GM23338 (cell line): Measurements from ENCODE around the gene SLC37A4. TPM values are rescaled to one million over a fixed set of nuclear protein-coding genes. Genes with fewer than 3 reads are reported as not detected.

Experiments
- ATAC-seq: fragments of 200-7000 bp; cut with Tn5 transposase; 3 replicates; pipeline ENCODE4 v1.9.1; 2020
- DNase-seq: peaks from one replicate; pipeline ENCODE4 v3.0.0-alpha.2; 2015; ENCODE audit warnings: low spot score
- H2AFZ ChIP-seq: fragments of 200-600 bp; sonication (generic); 2 replicates; pipeline ENCODE4 v1.8.0; 2016; ENCODE audit warnings: antibody characterized with exemption, mild to moderate bottlenecking, moderate library complexity
- H3F3A ChIP-seq: fragments of 200-600 bp; sonication (generic); replicated peaks from 2 replicates; pipeline ENCODE4 v1.8.0; 2017; ENCODE audit warnings: antibody characterized with exemption, mixed run types, low read depth
- H3K27ac ChIP-seq: fragments of 200-600 bp; sonication (generic); 2 replicates; pipeline ENCODE4 v1.6.1; 2016; ENCODE audit warnings: low read depth
- H3K27me3 ChIP-seq: fragments of 200-600 bp; sonication (generic); 2 replicates; pipeline ENCODE4 v1.8.0; 2016; ENCODE audit warnings: mild to moderate bottlenecking, mixed run types, moderate library complexity; ENCODE audit not compliant: insufficient read depth
- H3K36me3 ChIP-seq: fragments of 200-600 bp; sonication (generic); 2 replicates; pipeline ENCODE4 v1.8.0; 2016; ENCODE audit warnings: mild to moderate bottlenecking; ENCODE audit not compliant: insufficient read depth
- H3K4me1 ChIP-seq: fragments of 200-600 bp; sonication (generic); 2 replicates; pipeline ENCODE4 v1.8.0; 2016; ENCODE audit warnings: mild to moderate bottlenecking, moderate library complexity; ENCODE audit not compliant: insufficient read depth
- H3K4me2 ChIP-seq: fragments of 200-600 bp; sonication (generic); 2 replicates; pipeline ENCODE4 v1.7.1; 2017; ENCODE audit warnings: mixed run types
- H3K4me3 ChIP-seq: fragments of 200-600 bp; sonication (generic); 2 replicates; pipeline ENCODE4 v1.6.1; 2016; ENCODE audit warnings: mixed run types
- H3K79me2 ChIP-seq: fragments of 200-600 bp; sonication (generic); replicated peaks from 2 replicates; pipeline ENCODE4 v1.8.0; 2017; ENCODE audit warnings: mild to moderate bottlenecking; ENCODE audit not compliant: insufficient read depth
- H3K9me2 ChIP-seq: fragments of 200-600 bp; sonication (generic); 2 replicates; pipeline ENCODE4 v1.8.0; 2017; ENCODE audit not compliant: insufficient read depth
- H4K20me1 ChIP-seq: fragments of 200-600 bp; sonication (generic); replicated peaks from 2 replicates; pipeline ENCODE4 v1.8.0; 2017; ENCODE audit warnings: mild to moderate bottlenecking; ENCODE audit not compliant: insufficient read depth
- H3K27ac Mint-ChIP-seq: 2 replicates; pipeline ENCODE4 v1.8.0; 2020; ENCODE audit warnings: inconsistent platforms, mild to moderate bottlenecking, moderate library complexity, mixed read lengths
- H3K27me3 Mint-ChIP-seq: 3 replicates; pipeline ENCODE4 v1.8.0; 2022; ENCODE audit warnings: low read depth, mild to moderate bottlenecking, moderate library complexity, mixed read lengths, inconsistent platforms; ENCODE audit not compliant: insufficient read depth, poor library complexity
- H3K36me3 Mint-ChIP-seq: 3 replicates; pipeline ENCODE4 v1.8.0; 2021; ENCODE audit warnings: low read depth, mild to moderate bottlenecking, inconsistent platforms, moderate library complexity, mixed read lengths
- H3K4me1 Mint-ChIP-seq: 3 replicates; pipeline ENCODE4 v1.8.0; 2020; ENCODE audit warnings: mild to moderate bottlenecking, inconsistent platforms, mixed read lengths
- H3K4me3 Mint-ChIP-seq: 3 replicates; pipeline ENCODE4 v1.8.0; 2021; ENCODE audit warnings: moderate library complexity, mild to moderate bottlenecking, inconsistent platforms, mixed read lengths
- H3K9me3 Mint-ChIP-seq: 3 replicates; pipeline ENCODE4 v1.8.0; 2020; ENCODE audit warnings: moderate library complexity, mild to moderate bottlenecking, inconsistent platforms, mixed read lengths
- CREB1 ChIP-seq: fragments of 250-450 bp; sonication (Bioruptor Pico); IDR thresholded peaks from 2 replicates; pipeline ENCODE4 v1.5.0; 2020; ENCODE audit warnings: low read depth, mild to moderate bottlenecking, moderate library complexity
- EZH2 ChIP-seq: fragments of 200-600 bp; sonication (generic); IDR thresholded peaks from one replicate; pipeline ENCODE4 v1.8.0; 2017; ENCODE audit warnings: antibody characterized with exemption, mild to moderate bottlenecking, low read depth; ENCODE audit not compliant: unreplicated experiment
- EZH2phosphoT487 ChIP-seq: fragments of 200-600 bp; sonication (generic); IDR thresholded peaks from one replicate; pipeline ENCODE4 v1.8.1; 2018; ENCODE audit warnings: antibody characterized with exemption; ENCODE audit not compliant: unreplicated experiment
- POLR2AphosphoS5 ChIP-seq: IDR thresholded peaks from 2 replicates; pipeline ENCODE4 v1.6.1; 2016; ENCODE audit warnings: antibody characterized with exemption, low read depth
- STAT1 ChIP-seq: IDR thresholded peaks from one replicate; pipeline ENCODE4 v1.6.1; 2016; ENCODE audit warnings: antibody characterized with exemption; ENCODE audit not compliant: unreplicated experiment
- ZNF114 ChIP-seq: fragments of 250-450 bp; sonication (Bioruptor Pico); IDR thresholded peaks from 2 replicates; pipeline ENCODE4 v1.5.0; 2020; ENCODE audit warnings: mild to moderate bottlenecking, moderate library complexity
- ZNF331 ChIP-seq: fragments of 250-450 bp; sonication (Bioruptor Pico); IDR thresholded peaks from 2 replicates; pipeline ENCODE4 v1.5.0; 2020; ENCODE audit warnings: low read depth, mild to moderate bottlenecking, moderate library complexity
- polyA plus RNA-seq: library from polyadenylated mRNA; unstranded; fragments of >200 nt; fragmentation: Nextera tagmentation; extraction: Ambion mirVana; gene quantifications from 2 replicates; pipeline ENCODE4 v1.2.1, GENCODE V29; 2016
- total RNA-seq: library from RNA; depleted of rRNA; stranded (reverse); fragments of >200 nt; shearing (Covaris generic); gene quantifications from 2 replicates; pipeline ENCODE4 v1.2.3, GENCODE V29; 2014
- TF ChIP-seq, protein P1 (sequence below): IDR thresholded peaks from one replicate; pipeline ENCODE4 v1.6.1; 2018; ENCODE audit warnings: antibody characterized with exemption; ENCODE audit not compliant: unreplicated experiment
- TF ChIP-seq, protein P2 (sequence below): IDR thresholded peaks from 2 replicates; pipeline ENCODE4 v1.6.1; 2016; ENCODE audit warnings: antibody characterized with exemption
- TF ChIP-seq, protein P3 (sequence below): fragments of 250-450 bp; sonication (Bioruptor Pico); IDR thresholded peaks from 2 replicates; pipeline ENCODE4 v1.5.0; 2020; ENCODE audit warnings: mild to moderate bottlenecking, moderate library complexity
- TF ChIP-seq, protein P4 (sequence below), 2 experiments: fragments of 200-600 bp in 1 of 2; sonication (generic) in 1 of 2; conservative IDR thresholded peaks; 2 replicates each; pipeline versions ENCODE4 v1.5.1 to v1.6.1; 2016 to 2017; ENCODE audit warnings: antibody characterized with exemption in 2 of 2, low read depth in 2 of 2, mild to moderate bottlenecking in 2 of 2, moderate library complexity in 1 of 2

Gene SLC37A4
- total and polyA plus RNA-seq, 2 experiments from 2014 or later = 23.4 to 56.4 TPM

DNA sequence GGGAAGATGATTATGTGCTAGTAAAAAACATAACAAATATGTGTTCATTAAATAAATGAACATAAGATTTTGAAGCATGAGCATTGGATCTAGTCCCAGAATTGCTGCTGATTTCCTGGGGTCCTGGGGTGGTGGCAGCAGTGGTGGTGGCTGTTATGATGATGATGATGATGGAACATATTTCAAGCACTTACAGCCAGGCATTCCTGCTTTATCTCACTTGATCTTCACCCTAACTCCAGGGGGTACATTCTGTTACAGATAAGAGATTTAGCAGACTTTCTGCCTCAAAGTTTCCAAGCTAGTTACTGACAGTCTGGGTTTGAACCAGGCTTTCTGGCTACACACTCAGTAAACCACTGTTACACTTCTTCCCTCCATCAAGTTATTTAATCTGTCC is 6.9 kb downstream of the SLC37A4 start:
- no peak overlapping the region for H3K27ac Mint-ChIP-seq
- Histone ChIP-seq H3K4me3 (no peak overlapping the region), H3K36me3 (peaks cover 34% of the 10 kb centered on the region)

More for the DNA sequence above, 6.9 kb downstream of the SLC37A4 start:
- no peak for TF ChIP-seq EZH2phosphoT487
- no peak for TF ChIP-seq EZH2
- no peak for TF ChIP-seq CREB1
- no peak for TF ChIP-seq STAT1
- TF ChIP-seq, protein P1, sequence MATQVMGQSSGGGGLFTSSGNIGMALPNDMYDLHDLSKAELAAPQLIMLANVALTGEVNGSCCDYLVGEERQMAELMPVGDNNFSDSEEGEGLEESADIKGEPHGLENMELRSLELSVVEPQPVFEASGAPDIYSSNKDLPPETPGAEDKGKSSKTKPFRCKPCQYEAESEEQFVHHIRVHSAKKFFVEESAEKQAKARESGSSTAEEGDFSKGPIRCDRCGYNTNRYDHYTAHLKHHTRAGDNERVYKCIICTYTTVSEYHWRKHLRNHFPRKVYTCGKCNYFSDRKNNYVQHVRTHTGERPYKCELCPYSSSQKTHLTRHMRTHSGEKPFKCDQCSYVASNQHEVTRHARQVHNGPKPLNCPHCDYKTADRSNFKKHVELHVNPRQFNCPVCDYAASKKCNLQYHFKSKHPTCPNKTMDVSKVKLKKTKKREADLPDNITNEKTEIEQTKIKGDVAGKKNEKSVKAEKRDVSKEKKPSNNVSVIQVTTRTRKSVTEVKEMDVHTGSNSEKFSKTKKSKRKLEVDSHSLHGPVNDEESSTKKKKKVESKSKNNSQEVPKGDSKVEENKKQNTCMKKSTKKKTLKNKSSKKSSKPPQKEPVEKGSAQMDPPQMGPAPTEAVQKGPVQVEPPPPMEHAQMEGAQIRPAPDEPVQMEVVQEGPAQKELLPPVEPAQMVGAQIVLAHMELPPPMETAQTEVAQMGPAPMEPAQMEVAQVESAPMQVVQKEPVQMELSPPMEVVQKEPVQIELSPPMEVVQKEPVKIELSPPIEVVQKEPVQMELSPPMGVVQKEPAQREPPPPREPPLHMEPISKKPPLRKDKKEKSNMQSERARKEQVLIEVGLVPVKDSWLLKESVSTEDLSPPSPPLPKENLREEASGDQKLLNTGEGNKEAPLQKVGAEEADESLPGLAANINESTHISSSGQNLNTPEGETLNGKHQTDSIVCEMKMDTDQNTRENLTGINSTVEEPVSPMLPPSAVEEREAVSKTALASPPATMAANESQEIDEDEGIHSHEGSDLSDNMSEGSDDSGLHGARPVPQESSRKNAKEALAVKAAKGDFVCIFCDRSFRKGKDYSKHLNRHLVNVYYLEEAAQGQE = no peak
- no peak for TF ChIP-seq ZNF331 (CRISPR knock-in tag)
- TF ChIP-seq, protein P2, sequence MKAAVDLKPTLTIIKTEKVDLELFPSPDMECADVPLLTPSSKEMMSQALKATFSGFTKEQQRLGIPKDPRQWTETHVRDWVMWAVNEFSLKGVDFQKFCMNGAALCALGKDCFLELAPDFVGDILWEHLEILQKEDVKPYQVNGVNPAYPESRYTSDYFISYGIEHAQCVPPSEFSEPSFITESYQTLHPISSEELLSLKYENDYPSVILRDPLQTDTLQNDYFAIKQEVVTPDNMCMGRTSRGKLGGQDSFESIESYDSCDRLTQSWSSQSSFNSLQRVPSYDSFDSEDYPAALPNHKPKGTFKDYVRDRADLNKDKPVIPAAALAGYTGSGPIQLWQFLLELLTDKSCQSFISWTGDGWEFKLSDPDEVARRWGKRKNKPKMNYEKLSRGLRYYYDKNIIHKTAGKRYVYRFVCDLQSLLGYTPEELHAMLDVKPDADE = no peak
- TF ChIP-seq, protein P3, sequence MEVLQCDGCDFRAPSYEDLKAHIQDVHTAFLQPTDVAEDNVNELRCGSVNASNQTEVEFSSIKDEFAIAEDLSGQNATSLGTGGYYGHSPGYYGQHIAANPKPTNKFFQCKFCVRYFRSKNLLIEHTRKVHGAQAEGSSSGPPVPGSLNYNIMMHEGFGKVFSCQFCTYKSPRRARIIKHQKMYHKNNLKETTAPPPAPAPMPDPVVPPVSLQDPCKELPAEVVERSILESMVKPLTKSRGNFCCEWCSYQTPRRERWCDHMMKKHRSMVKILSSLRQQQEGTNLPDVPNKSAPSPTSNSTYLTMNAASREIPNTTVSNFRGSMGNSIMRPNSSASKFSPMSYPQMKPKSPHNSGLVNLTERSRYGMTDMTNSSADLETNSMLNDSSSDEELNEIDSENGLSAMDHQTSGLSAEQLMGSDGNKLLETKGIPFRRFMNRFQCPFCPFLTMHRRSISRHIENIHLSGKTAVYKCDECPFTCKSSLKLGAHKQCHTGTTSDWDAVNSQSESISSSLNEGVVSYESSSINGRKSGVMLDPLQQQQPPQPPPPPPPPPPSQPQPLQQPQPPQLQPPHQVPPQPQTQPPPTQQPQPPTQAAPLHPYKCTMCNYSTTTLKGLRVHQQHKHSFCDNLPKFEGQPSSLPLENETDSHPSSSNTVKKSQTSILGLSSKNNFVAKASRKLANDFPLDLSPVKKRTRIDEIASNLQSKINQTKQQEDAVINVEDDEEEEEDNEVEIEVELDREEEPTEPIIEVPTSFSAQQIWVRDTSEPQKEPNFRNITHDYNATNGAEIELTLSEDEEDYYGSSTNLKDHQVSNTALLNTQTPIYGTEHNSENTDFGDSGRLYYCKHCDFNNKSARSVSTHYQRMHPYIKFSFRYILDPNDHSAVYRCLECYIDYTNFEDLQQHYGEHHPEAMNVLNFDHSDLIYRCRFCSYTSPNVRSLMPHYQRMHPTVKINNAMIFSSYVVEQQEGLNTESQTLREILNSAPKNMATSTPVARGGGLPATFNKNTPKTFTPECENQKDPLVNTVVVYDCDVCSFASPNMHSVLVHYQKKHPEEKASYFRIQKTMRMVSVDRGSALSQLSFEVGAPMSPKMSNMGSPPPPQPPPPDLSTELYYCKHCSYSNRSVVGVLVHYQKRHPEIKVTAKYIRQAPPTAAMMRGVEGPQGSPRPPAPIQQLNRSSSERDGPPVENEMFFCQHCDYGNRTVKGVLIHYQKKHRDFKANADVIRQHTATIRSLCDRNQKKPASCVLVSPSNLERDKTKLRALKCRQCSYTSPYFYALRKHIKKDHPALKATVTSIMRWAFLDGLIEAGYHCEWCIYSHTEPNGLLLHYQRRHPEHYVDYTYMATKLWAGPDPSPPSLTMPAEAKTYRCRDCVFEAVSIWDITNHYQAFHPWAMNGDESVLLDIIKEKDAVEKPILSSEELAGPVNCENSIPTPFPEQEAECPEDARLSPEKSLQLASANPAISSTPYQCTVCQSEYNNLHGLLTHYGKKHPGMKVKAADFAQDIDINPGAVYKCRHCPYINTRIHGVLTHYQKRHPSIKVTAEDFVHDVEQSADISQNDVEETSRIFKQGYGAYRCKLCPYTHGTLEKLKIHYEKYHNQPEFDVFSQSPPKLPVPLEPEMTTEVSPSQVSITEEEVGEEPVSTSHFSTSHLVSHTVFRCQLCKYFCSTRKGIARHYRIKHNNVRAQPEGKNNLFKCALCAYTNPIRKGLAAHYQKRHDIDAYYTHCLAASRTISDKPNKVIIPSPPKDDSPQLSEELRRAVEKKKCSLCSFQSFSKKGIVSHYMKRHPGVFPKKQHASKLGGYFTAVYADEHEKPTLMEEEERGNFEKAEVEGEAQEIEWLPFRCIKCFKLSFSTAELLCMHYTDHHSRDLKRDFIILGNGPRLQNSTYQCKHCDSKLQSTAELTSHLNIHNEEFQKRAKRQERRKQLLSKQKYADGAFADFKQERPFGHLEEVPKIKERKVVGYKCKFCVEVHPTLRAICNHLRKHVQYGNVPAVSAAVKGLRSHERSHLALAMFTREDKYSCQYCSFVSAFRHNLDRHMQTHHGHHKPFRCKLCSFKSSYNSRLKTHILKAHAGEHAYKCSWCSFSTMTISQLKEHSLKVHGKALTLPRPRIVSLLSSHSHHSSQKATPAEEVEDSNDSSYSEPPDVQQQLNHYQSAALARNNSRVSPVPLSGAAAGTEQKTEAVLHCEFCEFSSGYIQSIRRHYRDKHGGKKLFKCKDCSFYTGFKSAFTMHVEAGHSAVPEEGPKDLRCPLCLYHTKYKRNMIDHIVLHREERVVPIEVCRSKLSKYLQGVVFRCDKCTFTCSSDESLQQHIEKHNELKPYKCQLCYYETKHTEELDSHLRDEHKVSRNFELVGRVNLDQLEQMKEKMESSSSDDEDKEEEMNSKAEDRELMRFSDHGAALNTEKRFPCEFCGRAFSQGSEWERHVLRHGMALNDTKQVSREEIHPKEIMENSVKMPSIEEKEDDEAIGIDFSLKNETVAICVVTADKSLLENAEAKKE (CRISPR knock-in tag) = no peak
- TF ChIP-seq ZNF114 (CRISPR knock-in tag) = no peak
- TF ChIP-seq, protein P4, sequence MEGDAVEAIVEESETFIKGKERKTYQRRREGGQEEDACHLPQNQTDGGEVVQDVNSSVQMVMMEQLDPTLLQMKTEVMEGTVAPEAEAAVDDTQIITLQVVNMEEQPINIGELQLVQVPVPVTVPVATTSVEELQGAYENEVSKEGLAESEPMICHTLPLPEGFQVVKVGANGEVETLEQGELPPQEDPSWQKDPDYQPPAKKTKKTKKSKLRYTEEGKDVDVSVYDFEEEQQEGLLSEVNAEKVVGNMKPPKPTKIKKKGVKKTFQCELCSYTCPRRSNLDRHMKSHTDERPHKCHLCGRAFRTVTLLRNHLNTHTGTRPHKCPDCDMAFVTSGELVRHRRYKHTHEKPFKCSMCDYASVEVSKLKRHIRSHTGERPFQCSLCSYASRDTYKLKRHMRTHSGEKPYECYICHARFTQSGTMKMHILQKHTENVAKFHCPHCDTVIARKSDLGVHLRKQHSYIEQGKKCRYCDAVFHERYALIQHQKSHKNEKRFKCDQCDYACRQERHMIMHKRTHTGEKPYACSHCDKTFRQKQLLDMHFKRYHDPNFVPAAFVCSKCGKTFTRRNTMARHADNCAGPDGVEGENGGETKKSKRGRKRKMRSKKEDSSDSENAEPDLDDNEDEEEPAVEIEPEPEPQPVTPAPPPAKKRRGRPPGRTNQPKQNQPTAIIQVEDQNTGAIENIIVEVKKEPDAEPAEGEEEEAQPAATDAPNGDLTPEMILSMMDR (conservative IDR thresholded peaks at IDR 0.05; ENCODE audit: low read depth in 2 of 2) = no peak
- TF ChIP-seq POLR2AphosphoS5 = no peak
- H4K20me1 ChIP-seq = peaks cover 15% of the 10 kb centered on the region
- no peak overlapping the region for H2AFZ ChIP-seq
- Mint-ChIP-seq H3K4me1 (peaks cover 25% of the 10 kb centered on the region), H3K9me3 (no peaks in the 10 kb centered on the region; the same call in 2 of the 3 replicates), H3K4me3 (no peak overlapping the region; the same call in 2 of the 3 replicates), H3K36me3 (peaks cover 71% of the 10 kb centered on the region), H3K27me3 (peaks cover 17% of the 10 kb centered on the region)
- peaks cover 12% of the 10 kb centered on the region; the same call in 1 of the 2 replicates for H3K4me1 ChIP-seq
- peaks cover 35% of the 10 kb centered on the region for H3K79me2 ChIP-seq
- no peak overlapping the region for H3K4me2 ChIP-seq
- no peak for ATAC-seq
- no peak for DNase-seq
- H3K27ac ChIP-seq = no peak overlapping the region
- no peaks in the 10 kb centered on the region for H3K9me2 ChIP-seq
- peaks cover 32% of the 10 kb centered on the region for H3F3A ChIP-seq
- no peaks in the 10 kb centered on the region for H3K27me3 ChIP-seq
